Osteoblast (primary cell): Measurements from ENCODE around the gene USP6NL. TPM values are rescaled to one million over a fixed set of nuclear protein-coding genes. Genes with fewer than 3 reads are reported as not detected.

Experiments used
- DNase-seq: peaks from one replicate; pipeline ENCODE4 v3.0.0; 2011; ENCODE audit warnings: low spot score, mixed read lengths; ENCODE audit not compliant: insufficient read length; ENCODE audit errors: missing footprints
- H2AFZ ChIP-seq: 2 replicates; pipeline ENCODE4 v1.6.0; 2011; ENCODE audit warnings: mild to moderate bottlenecking, low read length
- H3K27ac ChIP-seq: 2 replicates; pipeline ENCODE4 v1.5.1; 2011; ENCODE audit warnings: mild to moderate bottlenecking, low read depth, low read length, moderate library complexity
- H3K27me3 ChIP-seq: 2 replicates; pipeline ENCODE4 v1.6.0; 2012; ENCODE audit warnings: mild to moderate bottlenecking, control low read depth, inconsistent platforms, low read length, moderate library complexity; ENCODE audit not compliant: insufficient read depth
- H3K36me3 ChIP-seq: 2 replicates; pipeline ENCODE4 v1.5.1; 2011; ENCODE audit warnings: mild to moderate bottlenecking, low read length, control low read depth, moderate library complexity; ENCODE audit not compliant: insufficient read depth
- H3K4me1 ChIP-seq: 2 replicates; pipeline ENCODE4 v1.5.1; 2011; ENCODE audit warnings: mild to moderate bottlenecking, low read length, control low read depth, moderate library complexity; ENCODE audit not compliant: insufficient read depth
- H3K4me2 ChIP-seq: 2 replicates; pipeline ENCODE4 v1.6.0; 2011; ENCODE audit warnings: mild to moderate bottlenecking, low read length; ENCODE audit not compliant: insufficient read depth
- H3K4me3 ChIP-seq: fragments of 200-600 bp; sonication (generic); 3 replicates; pipeline ENCODE4 v1.5.1; 2012; ENCODE audit warnings: mild to moderate bottlenecking, low read length, inconsistent platforms; ENCODE audit not compliant: insufficient read depth
- H3K79me2 ChIP-seq: 2 replicates; pipeline ENCODE4 v1.6.0; 2012; ENCODE audit warnings: mild to moderate bottlenecking, low read length, control low read depth, inconsistent platforms; ENCODE audit not compliant: insufficient read depth
- H3K9me3 ChIP-seq: 2 replicates; pipeline ENCODE4 v1.5.1; 2011; ENCODE audit warnings: low read depth, low read length, control low read depth
- H4K20me1 ChIP-seq: 2 replicates; pipeline ENCODE4 v1.6.0; 2012; ENCODE audit warnings: mild to moderate bottlenecking, low read length, control low read depth; ENCODE audit not compliant: insufficient read depth
- total RNA-seq: library from RNA; depleted of rRNA; stranded (reverse); fragments of >200 nt; gene quantifications from 2 replicates; pipeline ENCODE4 v1.2.3, GENCODE V29; 2012
- TF ChIP-seq, protein P1 (sequence below): IDR thresholded peaks from 2 replicates; pipeline ENCODE4 v1.5.1; 2011; ENCODE audit warnings: mild to moderate bottlenecking, low read depth, low read length, moderate library complexity; ENCODE audit errors: extremely low read depth

Gene USP6NL
- total RNA-seq, 1 donor, result 13.8 TPM

DNA sequence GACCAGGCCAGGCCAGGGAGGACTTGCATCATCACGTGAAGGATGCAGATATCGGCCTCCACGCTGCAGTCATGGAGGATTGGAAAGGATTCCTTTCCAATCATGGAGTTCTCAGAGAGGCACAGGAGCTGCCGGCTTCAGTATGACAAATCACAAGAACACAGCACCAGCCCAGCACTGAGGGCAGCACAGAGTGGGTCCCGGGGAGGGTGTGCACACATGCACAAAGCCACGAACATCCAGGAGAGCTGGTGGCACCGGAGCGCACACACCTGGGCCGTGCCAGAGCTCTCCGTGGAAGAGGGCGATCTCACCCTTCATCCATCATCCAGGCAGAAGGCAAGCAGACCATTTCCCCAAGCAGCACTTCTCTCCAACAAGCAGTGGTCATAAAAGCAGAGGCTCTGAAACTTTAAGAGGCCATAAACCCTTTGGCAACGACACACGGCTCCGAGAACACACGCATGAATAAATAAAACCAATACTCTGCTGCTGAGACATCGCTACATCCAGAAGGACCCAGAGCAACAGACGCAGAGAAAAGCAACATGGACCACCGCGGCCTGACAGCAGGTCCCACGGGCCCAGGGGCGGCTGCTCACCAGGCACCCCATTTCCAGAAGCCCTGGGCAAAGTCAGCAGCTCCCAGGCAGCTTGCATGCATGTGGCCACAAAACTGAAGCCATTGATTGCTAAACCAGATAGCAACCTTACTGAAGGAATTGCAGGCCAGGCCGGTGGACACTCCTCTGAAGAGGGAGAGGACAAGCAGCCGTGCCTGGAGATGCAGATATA lies 180.8 kb downstream of the USP6NL start:
- Histone ChIP-seq H2AFZ (no peak overlapping the region), H3K79me2 (no peaks in the 10 kb centered on the region), H3K27me3 (no peaks in the 10 kb centered on the region), H3K36me3 (no peaks in the 10 kb centered on the region), H3K27ac (no peak overlapping the region), H3K4me2 (no peak overlapping the region), H3K4me1 (no peaks in the 10 kb centered on the region), H3K9me3 (no peaks in the 10 kb centered on the region), H4K20me1 (no peaks in the 10 kb centered on the region), H3K4me3 (no peak overlapping the region)
- TF ChIP-seq, protein P1, sequence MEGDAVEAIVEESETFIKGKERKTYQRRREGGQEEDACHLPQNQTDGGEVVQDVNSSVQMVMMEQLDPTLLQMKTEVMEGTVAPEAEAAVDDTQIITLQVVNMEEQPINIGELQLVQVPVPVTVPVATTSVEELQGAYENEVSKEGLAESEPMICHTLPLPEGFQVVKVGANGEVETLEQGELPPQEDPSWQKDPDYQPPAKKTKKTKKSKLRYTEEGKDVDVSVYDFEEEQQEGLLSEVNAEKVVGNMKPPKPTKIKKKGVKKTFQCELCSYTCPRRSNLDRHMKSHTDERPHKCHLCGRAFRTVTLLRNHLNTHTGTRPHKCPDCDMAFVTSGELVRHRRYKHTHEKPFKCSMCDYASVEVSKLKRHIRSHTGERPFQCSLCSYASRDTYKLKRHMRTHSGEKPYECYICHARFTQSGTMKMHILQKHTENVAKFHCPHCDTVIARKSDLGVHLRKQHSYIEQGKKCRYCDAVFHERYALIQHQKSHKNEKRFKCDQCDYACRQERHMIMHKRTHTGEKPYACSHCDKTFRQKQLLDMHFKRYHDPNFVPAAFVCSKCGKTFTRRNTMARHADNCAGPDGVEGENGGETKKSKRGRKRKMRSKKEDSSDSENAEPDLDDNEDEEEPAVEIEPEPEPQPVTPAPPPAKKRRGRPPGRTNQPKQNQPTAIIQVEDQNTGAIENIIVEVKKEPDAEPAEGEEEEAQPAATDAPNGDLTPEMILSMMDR, result no peak
- no peak for DNase-seq

DNA sequence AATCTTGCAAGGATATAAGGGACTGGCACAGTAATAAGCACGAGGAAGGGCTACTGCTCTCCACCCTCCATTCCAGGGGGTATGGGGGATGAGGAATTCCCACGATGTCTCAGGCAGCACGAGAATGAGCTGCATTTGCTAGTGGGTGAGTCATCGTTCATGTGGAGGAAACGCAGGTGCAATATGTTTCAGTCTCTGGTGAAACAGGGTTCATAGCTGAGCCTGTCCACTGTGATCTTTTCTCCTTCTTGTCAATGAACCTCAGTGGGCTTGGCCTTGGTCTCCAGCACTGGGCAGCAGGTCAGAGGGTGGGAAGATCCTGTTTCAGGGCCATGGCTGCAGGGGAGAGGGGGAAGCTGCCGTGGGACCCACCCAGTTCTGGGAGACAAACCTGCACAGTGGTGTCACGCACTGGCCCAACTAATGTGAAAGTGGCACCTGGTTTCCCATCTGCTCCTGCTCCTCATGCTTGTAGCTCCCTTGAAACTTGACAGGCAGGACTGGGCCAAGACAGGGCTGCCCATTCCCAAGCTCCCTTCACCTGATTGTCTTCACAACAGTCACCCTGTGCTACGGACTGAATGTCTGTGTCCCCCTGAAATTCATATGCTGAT lies 181.9 kb downstream of the USP6NL start:
- no peak for DNase-seq
- H3K79me2 ChIP-seq, result no peaks in the 10 kb centered on the region
- no peaks in the 10 kb centered on the region for H3K4me1 ChIP-seq
- H3K9me3 ChIP-seq, result no peaks in the 10 kb centered on the region
- H3K27me3 ChIP-seq, result no peaks in the 10 kb centered on the region
- H3K36me3 ChIP-seq, result no peaks in the 10 kb centered on the region
- H3K4me3 ChIP-seq, result no peak overlapping the region
- TF ChIP-seq, protein P1, result no peak
- no peaks in the 10 kb centered on the region for H4K20me1 ChIP-seq
- H3K4me2 ChIP-seq, result no peak overlapping the region
- no peak overlapping the region for H3K27ac ChIP-seq
- no peak overlapping the region for H2AFZ ChIP-seq

DNA sequence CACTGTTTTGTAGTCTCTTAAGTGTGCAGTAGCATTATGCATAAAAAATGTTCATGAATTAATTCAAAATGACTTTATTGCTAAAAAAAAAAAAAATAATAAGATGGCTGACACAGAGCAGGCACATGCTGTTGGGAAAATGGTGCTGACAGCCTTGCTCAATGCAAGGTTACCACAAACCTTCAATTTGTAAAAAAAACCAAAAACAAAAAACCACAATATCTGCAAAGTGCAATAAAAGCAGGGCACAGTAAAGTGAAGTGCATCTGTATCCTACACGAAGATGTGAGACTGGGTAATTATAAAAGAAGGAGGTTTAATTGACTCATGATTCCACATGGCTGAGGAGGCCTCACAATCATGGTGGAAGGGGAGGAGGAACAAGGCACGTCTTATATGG lies 185.8 kb downstream of the USP6NL start:
- no peaks in the 10 kb centered on the region for H3K79me2 ChIP-seq
- DNase-seq, result no peak
- no peak overlapping the region for H2AFZ ChIP-seq
- no peak overlapping the region for H3K27ac ChIP-seq
- H3K4me1 ChIP-seq, result no peaks in the 10 kb centered on the region
- H3K27me3 ChIP-seq, result no peaks in the 10 kb centered on the region
- H3K36me3 ChIP-seq, result no peaks in the 10 kb centered on the region
- no peak overlapping the region for H3K4me3 ChIP-seq
- TF ChIP-seq, protein P1, result no peak
- H3K4me2 ChIP-seq, result no peak overlapping the region
- no peaks in the 10 kb centered on the region for H4K20me1 ChIP-seq
- no peaks in the 10 kb centered on the region for H3K9me3 ChIP-seq

DNA sequence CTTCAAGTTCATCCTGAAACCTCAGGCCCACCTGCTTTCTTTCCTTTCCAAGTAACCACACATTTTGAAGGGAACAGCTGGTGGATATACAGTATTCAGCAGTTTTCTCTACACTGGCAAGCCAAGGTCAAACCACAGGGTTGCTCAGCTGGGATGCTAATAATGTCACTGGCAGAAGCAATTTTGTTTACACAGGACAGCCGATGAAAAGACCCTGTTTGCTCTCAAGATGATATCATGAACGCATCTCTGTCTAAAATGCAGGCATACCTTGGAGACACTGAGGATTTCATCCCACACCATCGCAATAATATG lies 186.2 kb downstream of the USP6NL start:
- H3K4me2 ChIP-seq, result no peak overlapping the region
- no peak overlapping the region for H3K4me3 ChIP-seq
- no peak overlapping the region for H3K27ac ChIP-seq
- DNase-seq, result no peak
- no peaks in the 10 kb centered on the region for H3K27me3 ChIP-seq
- H4K20me1 ChIP-seq, result no peaks in the 10 kb centered on the region
- TF ChIP-seq, protein P1, result no peak
- no peaks in the 10 kb centered on the region for H3K4me1 ChIP-seq
- no peaks in the 10 kb centered on the region for H3K9me3 ChIP-seq
- no peak overlapping the region for H2AFZ ChIP-seq
- H3K79me2 ChIP-seq, result no peaks in the 10 kb centered on the region
- H3K36me3 ChIP-seq, result no peaks in the 10 kb centered on the region
